ENCODE results near the gene HNRNPA0. TPM values are rescaled to one million over a fixed set of nuclear protein-coding genes. Genes with fewer than 3 reads are reported as not detected.

The HNRNPA0 gene
- polyA plus RNA-seq, 1 donor (not counting 4 experiments of a cell fraction or from before 2014, with no cell fraction given) = 11.4 TPM

- Histone ChIP-seq H3K27ac (ENCODE audit: control insufficient read depth, insufficient read depth, low read length) (no peak overlapping the region), H3K9me1 (ENCODE audit: control insufficient read depth, extremely low read depth, insufficient read depth, low read length) (no peaks in the 10 kb centered on the region), H3K4me2 (ENCODE audit: control insufficient read depth, extremely low read depth, insufficient read depth, low read depth, low read length) (no peak overlapping the region), H3K79me2 (ENCODE audit: control insufficient read depth, insufficient read depth, low read length) (no peaks in the 10 kb centered on the region), H2AFZ (ENCODE audit: control insufficient read depth, low read length) (no peak overlapping the region), H3K36me3 (ENCODE audit: control insufficient read depth in 2 of 2, extremely low read depth in 1 of 2, insufficient read depth in 2 of 2, low read length in 2 of 2) (no peaks in the 10 kb centered on the region), H3K4me1 (ENCODE audit: control insufficient read depth, extremely low read depth, insufficient read depth, low read length) (peaks cover 13% of the 10 kb centered on the region), H3K4me3 (ENCODE audit: control insufficient read depth in 2 of 3, extremely low read depth in 1 of 3, insufficient read depth in 2 of 3, low read depth in 1 of 3, low read length in 3 of 3) (no peak overlapping the region), H3K9me3 (ENCODE audit: control insufficient read depth, low read depth, low read length) (no peaks in the 10 kb centered on the region), H3K9ac (ENCODE audit: control insufficient read depth, extremely low read depth, insufficient read depth, low read length) (no peak overlapping the region), H4K20me1 (ENCODE audit: control insufficient read depth, extremely low read depth, insufficient read depth, low read length) (no peaks in the 10 kb centered on the region), H3K27me3 (ENCODE audit: control insufficient read depth, extremely low read depth, insufficient read depth, low read length) (no peaks in the 10 kb centered on the region)
- no peak for TF ChIP-seq EZH2 (IDR thresholded peaks at IDR 0.05; ENCODE audit: low read length)
- TF ChIP-seq, protein P1, sequence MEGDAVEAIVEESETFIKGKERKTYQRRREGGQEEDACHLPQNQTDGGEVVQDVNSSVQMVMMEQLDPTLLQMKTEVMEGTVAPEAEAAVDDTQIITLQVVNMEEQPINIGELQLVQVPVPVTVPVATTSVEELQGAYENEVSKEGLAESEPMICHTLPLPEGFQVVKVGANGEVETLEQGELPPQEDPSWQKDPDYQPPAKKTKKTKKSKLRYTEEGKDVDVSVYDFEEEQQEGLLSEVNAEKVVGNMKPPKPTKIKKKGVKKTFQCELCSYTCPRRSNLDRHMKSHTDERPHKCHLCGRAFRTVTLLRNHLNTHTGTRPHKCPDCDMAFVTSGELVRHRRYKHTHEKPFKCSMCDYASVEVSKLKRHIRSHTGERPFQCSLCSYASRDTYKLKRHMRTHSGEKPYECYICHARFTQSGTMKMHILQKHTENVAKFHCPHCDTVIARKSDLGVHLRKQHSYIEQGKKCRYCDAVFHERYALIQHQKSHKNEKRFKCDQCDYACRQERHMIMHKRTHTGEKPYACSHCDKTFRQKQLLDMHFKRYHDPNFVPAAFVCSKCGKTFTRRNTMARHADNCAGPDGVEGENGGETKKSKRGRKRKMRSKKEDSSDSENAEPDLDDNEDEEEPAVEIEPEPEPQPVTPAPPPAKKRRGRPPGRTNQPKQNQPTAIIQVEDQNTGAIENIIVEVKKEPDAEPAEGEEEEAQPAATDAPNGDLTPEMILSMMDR (optimal IDR thresholded peaks at IDR 0.05 in 1 of 3, IDR thresholded peaks at IDR 0.05 in 1 of 3, conservative IDR thresholded peaks at IDR 0.05 in 1 of 3; ENCODE audit: extremely low read depth in 1 of 3, insufficient read depth in 2 of 3, low read length in 3 of 3) = no peak
- no peak for FAIRE-seq
- DNase-seq (ENCODE audit: low read depth, low spot score) = no peak
- dilution Hi-C loops (cut with MboI; ENCODE audit: extremely low pct_ligation_motif_present, low sequenced_read_pairs) = no loop called here
These were observed 16.6 kb downstream of the HNRNPA0 start for GRCh38 chr5:137737349-137738131.

DNA sequence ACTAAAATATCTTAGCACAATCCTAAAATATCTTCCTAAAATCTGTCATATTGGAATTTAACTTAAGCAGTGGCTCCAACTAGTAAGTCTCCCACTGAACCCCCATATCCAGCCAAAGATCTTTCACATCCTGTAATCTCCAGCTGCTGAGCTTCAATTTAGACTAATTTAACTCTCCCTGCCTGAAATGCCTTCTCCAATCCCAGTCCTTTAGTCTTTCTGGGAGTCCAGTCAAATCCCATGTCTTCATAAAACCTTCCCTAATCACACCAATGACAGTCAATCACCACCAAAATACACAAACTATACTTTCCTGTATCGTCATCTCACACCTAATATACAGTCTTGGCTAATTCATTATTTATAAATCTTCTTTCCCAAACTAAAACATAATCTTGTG is 17.7 kb downstream of the HNRNPA0 start:
- Histone ChIP-seq H2AFZ (ENCODE audit: control insufficient read depth, low read length) (no peak overlapping the region), H3K36me3 (ENCODE audit: control insufficient read depth in 2 of 2, extremely low read depth in 1 of 2, insufficient read depth in 2 of 2, low read length in 2 of 2) (no peaks in the 10 kb centered on the region), H3K4me1 (ENCODE audit: control insufficient read depth, extremely low read depth, insufficient read depth, low read length) (peaks cover 13% of the 10 kb centered on the region), H3K79me2 (ENCODE audit: control insufficient read depth, insufficient read depth, low read length) (no peaks in the 10 kb centered on the region), H3K27ac (ENCODE audit: control insufficient read depth, insufficient read depth, low read length) (no peak overlapping the region), H3K4me2 (ENCODE audit: control insufficient read depth, extremely low read depth, insufficient read depth, low read depth, low read length) (peak overlapping the region; percentile 96), H3K9ac (ENCODE audit: control insufficient read depth, extremely low read depth, insufficient read depth, low read length) (no peak overlapping the region), H3K9me1 (ENCODE audit: control insufficient read depth, extremely low read depth, insufficient read depth, low read length) (no peaks in the 10 kb centered on the region), H3K27me3 (ENCODE audit: control insufficient read depth, extremely low read depth, insufficient read depth, low read length) (no peaks in the 10 kb centered on the region), H3K9me3 (ENCODE audit: control insufficient read depth, low read depth, low read length) (no peaks in the 10 kb centered on the region), H4K20me1 (ENCODE audit: control insufficient read depth, extremely low read depth, insufficient read depth, low read length) (no peaks in the 10 kb centered on the region), H3K4me3 (ENCODE audit: control insufficient read depth in 2 of 3, extremely low read depth in 1 of 3, insufficient read depth in 2 of 3, low read depth in 1 of 3, low read length in 3 of 3) (no peak overlapping the region)
- dilution Hi-C loops (cut with MboI; ENCODE audit: extremely low pct_ligation_motif_present, low sequenced_read_pairs) = no loop called here
- DNase-seq (ENCODE audit: low read depth, low spot score) = no peak
- no peak for TF ChIP-seq EZH2 (IDR thresholded peaks at IDR 0.05; ENCODE audit: low read length)
- TF ChIP-seq, protein P1 (optimal IDR thresholded peaks at IDR 0.05 in 1 of 3, IDR thresholded peaks at IDR 0.05 in 1 of 3, conservative IDR thresholded peaks at IDR 0.05 in 1 of 3; ENCODE audit: extremely low read depth in 1 of 3, insufficient read depth in 2 of 3, low read length in 3 of 3) = no peak
- no peak for FAIRE-seq

Data from keratinocyte (primary cell).